Endometrial microvascular endothelial cells (primary cell): ENCODE measurements around the gene LHX4. TPM values are rescaled to one million over a fixed set of nuclear protein-coding genes. Genes with fewer than 3 reads are reported as not detected.

Source experiments
- in situ Hi-C: cut with HindIII; loops from 2 replicates; pipeline ENCODE4 v1.10.0; 2017; ENCODE audit warnings: low sequenced_read_pairs, low pct_unique_long_range_greater_than_20kb; ENCODE audit errors: inconsistent ontology term
- total RNA-seq: library from RNA; depleted of rRNA; stranded (reverse); fragments of >200 nt; gene quantifications from one replicate; pipeline ENCODE4 v1.2.3, GENCODE V29; 2015; ENCODE audit errors: inconsistent ontology term

Gene LHX4
- total RNA-seq, 1 donor from 2014 or later, result not detected

GRCh38 chr1:180219776-180220175 lies 10.3 kb upstream of the LHX4 start:
- in situ Hi-C loops, result no loop called here

GRCh38 chr1:180221462-180221861 lies 8.6 kb upstream of the LHX4 start:
- in situ Hi-C loops, result no loop called here

DNA sequence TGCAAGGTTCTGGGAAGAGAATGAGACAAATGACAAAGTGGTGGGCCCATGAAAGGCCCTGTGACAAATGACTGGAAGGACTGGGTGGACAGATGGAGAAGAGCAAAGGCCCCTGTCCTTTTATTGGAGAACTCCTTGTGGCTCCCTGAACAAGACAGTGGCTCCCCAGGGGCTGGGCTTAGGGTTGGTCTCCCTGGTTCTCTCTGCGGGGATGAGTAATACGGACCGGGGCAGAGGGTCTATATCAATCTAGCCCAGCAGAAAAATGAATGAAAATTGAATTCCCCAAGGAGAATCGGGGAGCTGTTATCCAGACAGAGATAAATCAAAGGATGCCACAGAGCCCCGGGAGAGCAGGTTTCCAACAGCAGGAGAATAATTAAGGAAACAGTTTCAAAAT lies 5.2 kb upstream of the LHX4 start:
- in situ Hi-C loops, result no loop called here

- in situ Hi-C loops, result no loop called here
These were observed 4.7 kb upstream of the LHX4 start for GRCh38 chr1:180225403-180225802.

GRCh38 chr1:180227861-180228647 lies 2.0 kb upstream of the LHX4 start:
- in situ Hi-C loops, result no loop called here

DNA sequence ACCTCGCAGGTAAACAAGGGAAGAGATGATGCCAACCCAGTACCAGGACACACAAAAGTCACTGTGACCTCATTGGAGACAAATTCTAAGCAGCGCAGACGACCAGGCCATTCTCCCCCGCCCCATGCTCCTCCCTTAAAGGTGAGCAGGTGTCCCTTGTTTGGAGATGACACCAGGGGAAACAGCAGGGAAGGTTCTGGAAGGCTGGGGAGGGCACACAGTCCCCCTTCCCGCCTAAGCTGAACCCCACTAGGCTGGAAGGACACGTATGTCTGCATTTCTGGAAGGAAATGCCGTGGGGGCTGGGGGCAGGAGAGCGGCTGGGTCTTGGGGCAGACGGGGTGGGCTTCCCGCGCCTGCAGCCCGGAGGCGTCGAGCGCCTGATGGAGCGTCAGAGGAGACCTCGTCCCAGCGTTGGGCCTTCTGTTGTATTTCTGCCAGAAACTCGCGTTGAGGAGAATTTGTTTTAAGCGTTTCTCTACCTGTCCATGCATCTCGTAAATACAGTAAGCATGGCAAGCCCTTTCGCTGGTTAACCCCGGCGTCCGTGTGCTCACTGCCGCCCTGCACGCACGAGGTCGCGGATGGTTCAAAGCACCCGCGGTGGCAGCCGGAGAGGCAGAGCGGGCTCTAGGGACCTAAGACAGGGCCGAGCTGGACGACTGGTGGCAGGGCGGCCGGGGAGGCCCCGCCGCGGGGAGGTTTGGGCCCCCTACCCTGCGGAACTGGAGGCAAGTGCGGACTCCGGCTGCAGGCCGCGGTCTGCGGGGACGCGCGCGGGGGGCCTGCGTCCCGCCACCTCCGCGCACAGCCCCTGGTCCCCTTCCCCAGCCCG lies 1.2 kb upstream of the LHX4 start:
- in situ Hi-C loops, result no loop called here

DNA sequence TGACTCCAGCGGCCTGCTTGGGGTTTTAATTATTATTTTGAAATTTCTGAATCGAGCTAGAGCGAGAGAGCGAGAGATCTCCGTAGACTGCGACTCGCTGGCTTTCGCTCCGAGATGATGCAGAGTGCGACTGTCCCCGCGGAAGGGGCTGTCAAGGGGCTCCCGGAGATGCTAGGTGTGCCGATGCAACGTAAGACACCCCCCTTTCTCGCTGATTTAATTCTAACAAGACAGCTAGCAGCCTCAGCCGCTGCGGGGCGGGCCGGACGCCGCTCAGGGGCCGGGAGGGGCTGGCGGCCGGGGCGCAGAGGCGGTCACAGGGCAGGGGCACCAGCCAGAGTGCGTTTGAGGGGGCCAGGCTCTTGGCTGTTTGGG lies 339 bp downstream of the LHX4 start:
- in situ Hi-C loops, result no loop called here

DNA sequence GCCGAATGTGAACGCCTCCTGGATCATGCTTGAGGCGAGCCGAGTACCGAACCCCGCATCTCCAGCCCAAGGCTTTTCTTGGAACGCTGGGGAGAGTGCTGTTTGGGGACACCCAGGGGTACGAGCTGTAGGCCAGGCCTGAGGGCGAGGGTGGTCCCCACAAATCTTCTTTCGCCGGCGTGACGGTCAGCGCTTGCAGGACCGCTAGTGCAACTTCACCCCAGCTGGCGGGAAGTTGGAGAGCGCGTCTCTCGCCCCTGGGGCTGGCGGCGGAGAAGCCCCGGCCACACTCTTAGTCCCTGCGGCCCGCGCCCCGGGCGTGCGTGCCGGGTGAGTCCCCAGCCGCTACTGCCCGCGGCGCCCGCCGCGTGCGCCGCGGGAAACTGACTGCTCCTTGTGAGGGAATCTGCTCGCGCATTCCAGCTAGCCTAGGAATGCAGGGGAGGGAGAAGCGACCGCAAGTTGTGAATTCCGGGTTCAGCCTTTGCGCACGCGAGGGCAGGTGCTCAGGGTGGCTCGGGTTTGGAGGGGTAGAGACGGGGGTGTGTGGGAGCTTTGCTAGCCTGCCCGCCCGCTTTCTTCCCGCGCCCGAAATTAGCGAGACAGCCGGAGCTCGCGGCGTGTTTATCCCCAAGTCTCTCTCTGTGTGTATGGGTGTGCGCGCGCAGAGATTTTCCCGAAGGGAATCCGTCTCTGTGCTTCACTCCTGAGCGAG lies 884 bp downstream of the LHX4 start:
- in situ Hi-C loops, result no loop called here

- in situ Hi-C loops, result no loop called here
These were observed 1.4 kb downstream of the LHX4 start for GRCh38 chr1:180231506-180231921.

GRCh38 chr1:180231936-180232335 lies 1.9 kb downstream of the LHX4 start:
- in situ Hi-C loops, result no loop called here

GRCh38 chr1:180232521-180233043 lies 2.5 kb downstream of the LHX4 start:
- in situ Hi-C loops, result no loop called here

DNA sequence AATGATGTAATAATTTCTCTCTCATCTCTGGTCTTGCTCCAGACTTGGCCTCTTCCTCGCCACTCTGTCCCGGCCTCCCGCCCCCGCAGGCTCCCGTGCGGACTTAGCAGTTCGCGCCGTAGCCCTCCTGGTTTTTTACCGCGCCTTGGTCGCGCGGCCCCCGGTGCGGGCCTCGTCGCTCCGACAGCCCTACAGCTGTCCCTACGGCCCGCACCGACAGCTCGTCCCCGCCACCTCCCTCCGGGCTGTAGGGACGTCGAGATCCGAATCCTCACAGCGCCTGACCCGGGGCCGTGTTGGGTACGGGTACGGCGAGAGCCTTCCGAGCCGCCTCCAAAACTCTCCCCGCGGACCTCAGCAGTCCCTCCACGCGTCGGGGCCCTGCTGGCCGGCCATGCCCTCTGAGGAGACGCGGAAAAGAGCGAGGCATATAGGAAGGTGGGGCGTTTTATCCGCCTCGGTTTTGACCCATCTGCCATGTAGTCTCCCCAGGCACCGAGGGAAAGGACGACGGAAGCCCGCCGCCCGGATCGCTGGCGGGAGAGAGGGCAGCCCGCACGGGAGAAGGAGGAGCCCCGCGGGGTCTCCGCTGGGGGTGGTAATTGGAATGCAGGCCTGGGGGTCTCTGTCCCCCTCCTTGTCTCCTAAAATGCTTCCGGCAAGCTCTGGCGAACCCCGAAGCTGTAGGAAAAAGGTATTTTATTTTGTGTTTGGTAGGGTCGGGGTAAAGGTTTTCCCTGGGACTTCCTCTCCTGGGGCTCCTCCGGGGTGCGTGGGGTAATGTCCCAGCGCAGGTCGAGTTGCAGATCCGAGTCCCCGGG lies 3.3 kb downstream of the LHX4 start:
- in situ Hi-C loops, result no loop called here

- in situ Hi-C loops, result no loop called here
These were observed 4.5 kb downstream of the LHX4 start for GRCh38 chr1:180234369-180235076.

- in situ Hi-C loops, result no loop called here
These were observed 5.0 kb downstream of the LHX4 start for GRCh38 chr1:180235077-180235501.

DNA sequence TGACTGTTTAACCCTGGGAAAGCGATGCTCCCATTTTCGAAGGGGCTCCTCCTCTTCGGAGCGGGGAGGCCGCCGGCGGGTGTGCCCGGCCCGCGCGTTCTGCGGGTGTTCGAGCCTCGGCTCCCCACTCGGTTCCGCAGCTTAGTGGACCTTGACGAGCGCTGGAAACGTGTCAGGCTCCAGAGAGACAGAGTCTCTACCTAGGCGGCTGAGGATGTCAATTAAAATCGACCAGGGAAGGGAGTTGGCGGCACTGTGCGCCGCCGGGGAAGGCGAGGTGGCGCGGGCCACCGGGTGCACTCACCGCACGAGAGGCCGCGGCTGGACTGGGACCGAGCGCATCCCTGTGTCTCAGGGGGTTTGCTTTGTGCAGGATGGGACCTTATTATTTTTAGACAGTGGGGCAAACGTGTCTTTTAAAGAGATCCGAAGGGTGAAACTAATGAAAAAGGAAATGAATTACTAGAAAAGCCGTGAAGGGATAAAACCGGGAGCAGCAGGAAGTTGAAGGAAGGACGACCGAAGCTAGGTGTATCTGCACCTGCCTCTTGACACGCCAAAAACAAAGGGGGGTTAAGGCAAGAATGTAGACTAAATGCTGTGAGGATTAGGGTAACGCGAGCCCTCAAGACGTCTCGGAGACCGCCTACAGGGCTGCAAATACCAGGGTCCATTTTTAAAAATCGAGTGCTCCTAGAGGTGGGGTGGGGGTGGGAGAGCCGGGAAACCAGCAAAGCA lies 5.6 kb downstream of the LHX4 start:
- in situ Hi-C loops, result no loop called here

DNA sequence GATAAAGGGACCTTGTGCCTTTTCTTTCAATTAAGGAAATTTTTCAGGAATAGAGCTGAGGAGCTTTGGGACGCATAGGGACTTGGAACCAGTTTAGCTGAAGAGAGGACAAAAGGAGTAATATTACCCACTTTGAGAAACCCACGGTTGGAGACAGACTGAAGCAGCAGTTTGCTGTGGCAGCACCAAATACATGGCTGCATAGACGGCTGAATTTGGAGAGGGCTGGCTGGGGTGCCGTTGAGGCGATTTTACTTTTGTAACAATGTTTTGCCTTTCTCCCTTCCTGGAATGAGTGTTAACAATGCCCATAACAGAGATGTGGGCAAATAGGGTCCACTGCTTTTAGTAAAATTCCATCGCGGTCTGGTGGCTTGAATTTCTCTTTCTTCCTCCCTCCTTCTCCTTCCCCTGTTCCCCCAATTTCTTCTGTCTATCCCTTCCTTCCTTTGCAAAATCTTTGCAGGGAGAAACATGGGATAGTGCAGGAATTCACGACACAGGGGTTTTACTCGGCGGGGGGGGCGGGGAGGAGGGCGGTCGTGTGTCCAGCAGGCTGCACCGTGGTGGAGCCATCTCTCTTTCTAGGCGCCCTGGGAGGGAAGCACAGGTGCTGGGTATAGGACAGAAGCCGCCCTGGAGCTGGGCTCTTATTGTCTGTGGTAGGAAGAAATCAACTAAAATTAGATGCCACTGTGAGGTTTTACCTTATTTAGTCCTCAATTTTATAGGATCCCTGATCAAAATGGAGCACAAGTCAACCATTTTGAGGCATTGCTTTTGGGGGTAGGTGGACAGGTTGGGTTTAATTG lies 6.8 kb downstream of the LHX4 start:
- in situ Hi-C loops, result no loop called here
